ELF-1 (cell line): Measurements from ENCODE around the gene OLFML2A.

Experiments used
- DNase-seq: peaks from one replicate; pipeline ENCODE4 v3.0.0-alpha.2; 2016; ENCODE audit warnings: low read depth, low spot score

OLFML2A gene

GRCh38 chr9:124778575-124779367 lies 1.8 kb downstream of the OLFML2A start:
- no peak for DNase-seq

- DNase-seq = peak; percentile 74
Observed at GRCh38 chr9:124779368-124780059, 2.6 kb downstream of the OLFML2A start.

GRCh38 chr9:124780060-124780756 lies 3.3 kb downstream of the OLFML2A start:
- DNase-seq = no peak

GRCh38 chr9:124780757-124781151 lies 3.8 kb downstream of the OLFML2A start:
- no peak for DNase-seq

- no peak for DNase-seq
Observed at GRCh38 chr9:124781967-124782660, 5.2 kb downstream of the OLFML2A start.

GRCh38 chr9:124782661-124783574 lies 6.0 kb downstream of the OLFML2A start:
- peak; percentile 14 for DNase-seq

GRCh38 chr9:124783830-124784229 lies 6.9 kb downstream of the OLFML2A start:
- DNase-seq = no peak

GRCh38 chr9:124784509-124784908 lies 7.6 kb downstream of the OLFML2A start:
- no peak for DNase-seq

- DNase-seq = no peak
Observed at GRCh38 chr9:124786881-124787573, 10.1 kb downstream of the OLFML2A start.

- DNase-seq = no peak
Observed at GRCh38 chr9:124788542-124789217, 11.7 kb downstream of the OLFML2A start.

- no peak for DNase-seq
Observed at GRCh38 chr9:124789531-124789930, 12.6 kb downstream of the OLFML2A start.

GRCh38 chr9:124790301-124790700 lies 13.4 kb downstream of the OLFML2A start:
- DNase-seq = no peak

- DNase-seq = no peak
Observed at GRCh38 chr9:124790801-124791505, 14.0 kb downstream of the OLFML2A start.

- no peak for DNase-seq
Observed at GRCh38 chr9:124792257-124793014, 15.5 kb downstream of the OLFML2A start.

GRCh38 chr9:124793015-124793541 lies 16.1 kb downstream of the OLFML2A start:
- peak; percentile 79 for DNase-seq

GRCh38 chr9:124794902-124795491 lies 18.1 kb downstream of the OLFML2A start:
- DNase-seq = peak; percentile 41

GRCh38 chr9:124795881-124796431 lies 19.0 kb downstream of the OLFML2A start:
- peak; percentile 27 for DNase-seq
